NCI-H510A treated with DMSO at 0.1 percent for 48 hours (cell line): Measurements from ENCODE around the gene HLTF.

ENCODE experiments used
- DNase-seq: peaks from one replicate; lab custom pipeline; 2025; lab: John Stamatoyannopoulos, UW

HLTF gene

GRCh38 chr3:149085828-149086231 lies 503 bp downstream of the HLTF start:
- DNase-seq = peak; percentile 53

- no peak for DNase-seq
Observed at GRCh38 chr3:149081772-149082171, 4.6 kb downstream of the HLTF start.

- DNase-seq = no peak
Observed at GRCh38 chr3:149080699-149081091, 5.6 kb downstream of the HLTF start.

GRCh38 chr3:149080011-149080698 lies 6.2 kb downstream of the HLTF start:
- DNase-seq = no peak

- DNase-seq = no peak
Observed at GRCh38 chr3:149077628-149078027, 8.7 kb downstream of the HLTF start.

GRCh38 chr3:149067883-149068282 lies 18.4 kb downstream of the HLTF start:
- no peak for DNase-seq

- no peak for DNase-seq
Observed at GRCh38 chr3:149061776-149062175, 24.6 kb downstream of the HLTF start.

- no peak for DNase-seq
Observed at GRCh38 chr3:149058602-149059001, 27.7 kb downstream of the HLTF start.

GRCh38 chr3:149058198-149058597 lies 28.1 kb downstream of the HLTF start:
- no peak for DNase-seq

- no peak for DNase-seq
Observed at GRCh38 chr3:149055575-149055974, 30.8 kb downstream of the HLTF start.

- DNase-seq = no peak
Observed at GRCh38 chr3:149044339-149045083, 41.8 kb downstream of the HLTF start.

GRCh38 chr3:149042789-149043386 lies 43.4 kb downstream of the HLTF start:
- no peak for DNase-seq

GRCh38 chr3:149038322-149038721 lies 48.0 kb downstream of the HLTF start:
- no peak for DNase-seq

GRCh38 chr3:149037684-149038083 lies 48.6 kb downstream of the HLTF start:
- no peak for DNase-seq

GRCh38 chr3:149031096-149031495 lies 55.2 kb downstream of the HLTF start:
- DNase-seq = no peak

- no peak for DNase-seq
Observed at GRCh38 chr3:149026718-149027117, 59.6 kb downstream of the HLTF start.

GRCh38 chr3:149023951-149024350 lies 62.4 kb downstream of the HLTF start:
- no peak for DNase-seq

GRCh38 chr3:149021830-149022229 lies 64.5 kb downstream of the HLTF start:
- DNase-seq = no peak

- DNase-seq = no peak
Observed at GRCh38 chr3:149020839-149021252, 65.5 kb downstream of the HLTF start.

GRCh38 chr3:149020196-149020838 lies 66.0 kb downstream of the HLTF start:
- DNase-seq = no peak

- DNase-seq = no peak
Observed at GRCh38 chr3:149019580-149019979, 66.8 kb downstream of the HLTF start.

- DNase-seq = no peak
Observed at GRCh38 chr3:149018247-149018646, 68.1 kb downstream of the HLTF start.
